NCI-H2196 treated with DMSO at 0.1 percent for 48 hours (cell line): ENCODE results near the gene TTC29.
"Not testable (repeated sequence)": the region's sequence is repeated elsewhere in the genome, so short reads cannot be mapped to it uniquely, and the experiment has no call there.

Experiments
- DNase-seq: peaks from one replicate; lab custom pipeline; 2025; ENCODE audit not compliant: unreplicated experiment; lab: John Stamatoyannopoulos, UW

Gene TTC29

DNA sequence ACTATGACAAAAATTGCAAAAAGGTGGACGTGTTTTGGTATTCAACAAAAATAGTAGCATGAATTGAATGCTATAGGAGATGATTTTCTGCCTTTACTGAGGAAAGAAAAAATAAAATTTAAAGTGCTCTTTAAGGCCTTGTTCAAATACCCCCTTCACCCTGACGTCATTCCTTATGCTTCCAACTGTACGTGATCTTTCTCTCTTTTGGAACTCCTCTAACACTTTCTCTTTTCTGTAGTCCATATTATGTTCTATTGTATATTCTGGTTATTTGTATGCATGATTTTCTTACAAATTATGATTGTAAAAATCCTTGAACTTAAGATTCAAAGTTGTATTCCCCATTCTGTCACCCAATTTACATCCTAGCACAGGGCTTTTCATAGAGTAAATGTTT is 206.5 kb downstream of the TTC29 start:
- no peak for DNase-seq

DNA sequence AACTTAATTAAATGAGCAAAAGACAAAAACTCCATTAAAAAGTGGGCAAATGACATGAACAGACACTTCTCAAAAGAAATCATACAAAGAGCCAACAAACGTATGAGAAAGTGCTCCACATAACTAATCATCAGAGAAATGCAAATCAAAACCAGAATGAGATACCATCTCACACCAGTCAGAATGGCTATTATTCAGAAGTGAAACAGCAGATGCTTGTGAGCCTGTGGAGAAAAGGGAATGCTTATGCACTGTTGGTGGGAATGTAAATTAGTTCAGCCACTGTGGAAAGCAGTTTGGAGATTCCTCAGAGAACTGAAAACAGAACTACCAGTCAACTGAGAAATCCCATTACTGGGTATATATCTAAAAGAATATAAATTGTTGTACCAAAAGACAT is 222.1 kb downstream of the TTC29 start:
- not testable (repeated sequence) for DNase-seq

DNA sequence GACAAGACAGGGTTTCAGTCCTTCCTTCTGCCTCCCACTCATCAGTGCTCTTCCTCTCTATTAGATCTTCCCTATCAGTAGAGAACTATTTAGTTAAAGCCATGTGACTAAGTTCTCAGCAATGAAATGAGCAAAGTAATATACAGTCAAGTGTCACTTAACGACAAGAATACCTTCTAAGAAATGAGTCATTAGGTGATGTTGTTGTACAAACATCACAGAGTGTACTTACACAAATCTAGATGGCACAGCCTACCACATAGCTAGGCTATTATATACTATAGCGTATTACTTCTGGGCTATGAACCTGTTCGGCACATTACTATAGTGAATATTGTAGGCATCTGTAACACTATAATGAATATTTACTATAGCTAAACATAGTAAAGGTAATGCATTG is 235.7 kb downstream of the TTC29 start:
- no peak for DNase-seq

DNA sequence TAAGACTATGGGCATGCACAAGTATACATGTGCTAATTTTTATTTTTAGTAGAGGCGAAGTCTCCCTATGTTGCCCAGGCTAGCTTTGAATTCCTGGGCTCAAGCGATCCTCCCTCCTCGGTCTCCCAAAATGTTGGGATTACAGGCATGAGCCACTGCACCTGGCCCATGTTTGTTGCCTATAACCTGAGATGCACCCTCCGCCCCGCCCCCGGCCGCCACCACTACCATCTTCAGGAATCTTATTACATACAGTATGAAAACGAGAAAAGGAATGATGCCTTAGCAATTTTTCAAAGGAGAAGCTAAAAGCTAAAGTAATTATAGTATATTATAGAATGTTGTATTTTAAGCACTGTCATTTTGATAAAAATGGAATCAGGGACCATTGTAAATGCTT is 245.8 kb downstream of the TTC29 start:
- DNase-seq, result no peak

DNA sequence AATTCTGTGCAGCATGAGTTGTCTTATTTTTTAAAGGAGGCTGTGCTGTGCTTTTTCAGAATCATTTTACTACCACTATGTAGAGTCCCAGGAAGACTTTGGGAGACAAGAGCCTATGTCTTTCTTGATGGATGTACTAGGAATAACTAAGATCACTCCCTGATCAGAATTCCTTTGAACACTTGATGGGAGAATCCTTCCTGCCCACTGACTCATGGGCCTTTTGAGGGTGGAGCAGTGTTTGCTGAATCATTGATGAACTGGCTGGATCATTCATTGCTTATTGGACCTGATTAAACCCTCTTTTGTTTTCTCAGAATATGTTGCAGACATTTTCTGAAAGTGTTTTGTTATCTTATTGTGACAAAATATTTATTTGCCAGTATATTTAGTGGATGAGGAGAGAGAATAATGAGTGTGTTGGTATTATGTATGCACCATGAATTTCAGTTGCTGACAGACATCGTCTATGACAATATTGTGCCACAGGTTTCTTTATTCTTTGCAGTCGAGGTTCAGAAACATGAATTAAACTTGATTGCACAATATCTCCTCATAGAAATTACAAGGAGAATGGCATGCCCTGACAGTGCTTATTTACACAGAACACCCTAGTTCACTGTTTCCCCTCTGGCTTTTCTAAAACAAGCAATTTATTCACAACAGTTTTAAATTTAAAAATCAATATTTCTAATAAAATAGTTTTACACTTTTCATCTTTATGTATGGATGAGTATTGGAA is 270.7 kb downstream of the TTC29 start:
- DNase-seq, result no peak

DNA sequence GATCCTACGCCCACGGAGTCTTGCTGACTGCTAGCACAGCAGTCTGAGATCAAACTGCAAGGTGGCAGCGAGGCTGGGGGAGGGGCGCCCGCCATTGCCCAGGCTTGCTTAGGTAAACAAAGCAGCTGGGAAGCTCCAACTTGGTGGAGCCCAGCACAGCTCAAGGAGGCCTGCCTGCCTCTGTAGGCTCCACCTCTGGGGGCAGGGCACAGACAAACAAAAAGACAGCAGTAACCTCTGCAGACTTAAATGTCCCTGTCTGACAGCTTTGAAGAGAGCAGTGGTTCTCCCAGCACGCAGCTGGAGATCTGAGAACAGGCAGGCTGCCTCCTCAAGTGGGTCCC is 281.7 kb downstream of the TTC29 start:
- DNase-seq, result not testable (repeated sequence)

DNA sequence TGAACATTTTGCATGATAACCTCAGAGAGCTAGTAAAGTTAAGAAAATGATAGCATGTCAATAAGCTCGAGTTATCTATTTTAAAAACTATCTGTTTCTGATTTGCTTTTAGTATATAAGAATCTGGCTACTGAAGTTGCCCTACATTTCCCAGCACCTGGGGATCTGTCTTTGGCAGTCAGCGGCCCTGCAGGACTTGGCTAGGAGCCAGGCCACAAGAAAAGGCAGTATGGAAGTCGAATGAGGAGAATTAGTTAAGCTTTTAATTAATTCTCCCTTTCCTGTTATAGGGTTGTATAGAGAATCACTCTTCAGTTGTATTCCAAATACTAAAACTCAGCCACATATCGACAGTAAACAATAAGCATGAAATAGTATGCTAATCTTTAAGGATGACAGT is 284.3 kb downstream of the TTC29 start:
- DNase-seq, result no peak
